ENCODE data around the gene TRERF1.

Gene TRERF1

GRCh38 chr6:42336431-42336830, 115.3 kb downstream of the TRERF1 start:
- DNase-seq (ENCODE audit: low read depth), result no peak

GRCh38 chr6:42335896-42336295, 115.8 kb downstream of the TRERF1 start:
- DNase-seq (ENCODE audit: low read depth), result no peak

GRCh38 chr6:42334870-42335269, 116.9 kb downstream of the TRERF1 start:
- no peak for DNase-seq (ENCODE audit: low read depth)

GRCh38 chr6:42333612-42334011, 118.1 kb downstream of the TRERF1 start:
- no peak for DNase-seq (ENCODE audit: low read depth)

GRCh38 chr6:42332916-42333315, 118.8 kb downstream of the TRERF1 start:
- DNase-seq (ENCODE audit: low read depth), result no peak

- peak; percentile 75 for DNase-seq (ENCODE audit: low read depth)
Observed at GRCh38 chr6:42331019-42331418, 120.7 kb downstream of the TRERF1 start.

- no peak for DNase-seq (ENCODE audit: low read depth)
Observed at GRCh38 chr6:42326248-42326647, 125.5 kb downstream of the TRERF1 start.

- peak; percentile 81 for DNase-seq (ENCODE audit: low read depth)
Observed at GRCh38 chr6:42324656-42325324, 126.9 kb downstream of the TRERF1 start.

GRCh38 chr6:42322676-42323075, 129.1 kb downstream of the TRERF1 start:
- no peak for DNase-seq (ENCODE audit: low read depth)

GRCh38 chr6:42321976-42322375, 129.8 kb downstream of the TRERF1 start:
- no peak for DNase-seq (ENCODE audit: low read depth)

- peak; percentile 66 for DNase-seq (ENCODE audit: low read depth)
Observed at GRCh38 chr6:42320762-42321161, 131.0 kb downstream of the TRERF1 start.

GRCh38 chr6:42318480-42318879, 133.2 kb downstream of the TRERF1 start:
- DNase-seq (ENCODE audit: low read depth), result no peak

GRCh38 chr6:42316981-42317380, 134.7 kb downstream of the TRERF1 start:
- no peak for DNase-seq (ENCODE audit: low read depth)

GRCh38 chr6:42315991-42316970, 135.4 kb downstream of the TRERF1 start:
- peak; percentile 99 for DNase-seq (ENCODE audit: low read depth)

- no peak for DNase-seq (ENCODE audit: low read depth)
Observed at GRCh38 chr6:42315259-42315990, 136.3 kb downstream of the TRERF1 start.

- peak; percentile 58 for DNase-seq (ENCODE audit: low read depth)
Observed at GRCh38 chr6:42314571-42315258, 137.0 kb downstream of the TRERF1 start.

GRCh38 chr6:42313941-42314570, 137.7 kb downstream of the TRERF1 start:
- peak; percentile 83 for DNase-seq (ENCODE audit: low read depth)

GRCh38 chr6:42313038-42313437, 138.7 kb downstream of the TRERF1 start:
- DNase-seq (ENCODE audit: low read depth), result peak; percentile 92

- DNase-seq (ENCODE audit: low read depth), result no peak
Observed at GRCh38 chr6:42307141-42307470, 144.6 kb downstream of the TRERF1 start.

- no peak for DNase-seq (ENCODE audit: low read depth)
Observed at GRCh38 chr6:42306439-42307140, 145.1 kb downstream of the TRERF1 start.
